ENCODE data around the gene EMP2.
A peak's percentile ranks its signal among the peaks of the same experiment; 100 is the strongest.

EMP2 gene

DNA sequence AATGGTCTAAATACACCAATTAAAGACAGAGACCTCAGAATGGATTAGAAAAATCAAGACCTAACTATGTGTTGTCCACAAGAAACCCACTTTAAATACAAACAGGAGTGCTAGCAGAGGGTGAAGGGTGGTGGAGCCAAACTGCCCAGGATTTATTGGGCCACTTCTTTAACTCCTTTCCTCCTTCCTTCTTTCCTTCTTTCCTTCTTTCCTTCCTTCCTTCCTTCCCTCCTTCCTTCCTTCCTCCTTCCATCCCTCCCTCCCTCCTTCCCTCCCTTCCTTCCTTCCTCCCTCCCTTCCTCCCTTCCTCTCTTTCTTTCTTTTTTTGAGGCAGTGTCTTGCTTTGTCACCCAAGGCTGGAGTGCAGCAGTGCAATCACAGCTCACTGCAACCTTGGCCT, 34.3 kb upstream of the EMP2 start:
- no peak for DNase-seq (ENCODE audit: low read depth)
- TF ChIP-seq, protein P1, sequence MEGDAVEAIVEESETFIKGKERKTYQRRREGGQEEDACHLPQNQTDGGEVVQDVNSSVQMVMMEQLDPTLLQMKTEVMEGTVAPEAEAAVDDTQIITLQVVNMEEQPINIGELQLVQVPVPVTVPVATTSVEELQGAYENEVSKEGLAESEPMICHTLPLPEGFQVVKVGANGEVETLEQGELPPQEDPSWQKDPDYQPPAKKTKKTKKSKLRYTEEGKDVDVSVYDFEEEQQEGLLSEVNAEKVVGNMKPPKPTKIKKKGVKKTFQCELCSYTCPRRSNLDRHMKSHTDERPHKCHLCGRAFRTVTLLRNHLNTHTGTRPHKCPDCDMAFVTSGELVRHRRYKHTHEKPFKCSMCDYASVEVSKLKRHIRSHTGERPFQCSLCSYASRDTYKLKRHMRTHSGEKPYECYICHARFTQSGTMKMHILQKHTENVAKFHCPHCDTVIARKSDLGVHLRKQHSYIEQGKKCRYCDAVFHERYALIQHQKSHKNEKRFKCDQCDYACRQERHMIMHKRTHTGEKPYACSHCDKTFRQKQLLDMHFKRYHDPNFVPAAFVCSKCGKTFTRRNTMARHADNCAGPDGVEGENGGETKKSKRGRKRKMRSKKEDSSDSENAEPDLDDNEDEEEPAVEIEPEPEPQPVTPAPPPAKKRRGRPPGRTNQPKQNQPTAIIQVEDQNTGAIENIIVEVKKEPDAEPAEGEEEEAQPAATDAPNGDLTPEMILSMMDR (conservative IDR thresholded peaks at IDR 0.05; ENCODE audit: low read depth, low read length): no peak
- H3K4me3 ChIP-seq (ENCODE audit: low read depth, low read length): no peak overlapping the region

DNA sequence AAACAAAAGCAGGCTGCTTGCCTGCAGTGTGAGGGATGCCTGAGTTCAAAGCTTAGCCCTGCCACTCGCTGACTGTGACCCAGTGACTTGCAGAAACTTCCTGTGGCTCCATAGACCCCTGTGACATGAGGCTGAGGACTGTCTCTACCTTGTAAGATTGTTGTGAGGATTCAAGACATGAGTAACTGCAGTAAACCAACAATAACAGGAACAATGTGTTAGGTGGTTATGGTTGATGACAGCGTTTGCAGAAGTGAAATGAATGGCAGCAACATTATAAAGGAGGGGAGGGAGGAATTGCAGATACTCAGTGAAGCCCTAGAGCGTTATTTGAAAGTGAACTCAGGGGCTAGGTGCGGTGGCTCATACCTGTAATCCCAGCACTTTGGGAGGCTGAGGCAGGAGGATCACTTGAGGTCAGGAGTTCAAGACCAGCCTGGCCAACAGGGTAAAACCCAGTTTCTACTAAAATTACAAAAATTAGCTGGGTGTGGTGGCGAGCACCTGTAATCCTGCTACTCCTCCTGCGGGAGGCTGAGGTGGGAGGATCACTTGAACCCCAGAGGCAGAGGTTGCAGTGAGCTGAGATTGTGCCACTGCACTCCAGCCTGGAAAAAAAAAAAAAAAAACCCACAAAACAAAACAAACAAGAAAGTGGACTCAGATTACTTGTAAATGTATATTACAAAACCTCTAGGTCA, 33.5 kb upstream of the EMP2 start:
- DNase-seq (ENCODE audit: low read depth): no peak
- TF ChIP-seq, protein P1 (conservative IDR thresholded peaks at IDR 0.05; ENCODE audit: low read depth, low read length): no peak
- H3K4me3 ChIP-seq (ENCODE audit: low read depth, low read length): no peak overlapping the region

- TF ChIP-seq, protein P1 (conservative IDR thresholded peaks at IDR 0.05; ENCODE audit: low read depth, low read length): no peak
- H3K4me3 ChIP-seq (ENCODE audit: low read depth, low read length): no peak overlapping the region
- DNase-seq (ENCODE audit: low read depth): no peak
Observed at GRCh38 chr16:10612649-10613179, 32.3 kb upstream of the EMP2 start.

GRCh38 chr16:10611825-10612342, 31.5 kb upstream of the EMP2 start:
- no peak overlapping the region for H3K4me3 ChIP-seq (ENCODE audit: low read depth, low read length)
- DNase-seq (ENCODE audit: low read depth): no peak
- TF ChIP-seq, protein P1 (conservative IDR thresholded peaks at IDR 0.05; ENCODE audit: low read depth, low read length): no peak

GRCh38 chr16:10610499-10611184, 30.2 kb upstream of the EMP2 start:
- TF ChIP-seq, protein P1 (conservative IDR thresholded peaks at IDR 0.05; ENCODE audit: low read depth, low read length): no peak
- H3K4me3 ChIP-seq (ENCODE audit: low read depth, low read length): no peak overlapping the region
- no peak for DNase-seq (ENCODE audit: low read depth)

- H3K4me3 ChIP-seq (ENCODE audit: low read depth, low read length): no peak overlapping the region
- TF ChIP-seq, protein P1 (conservative IDR thresholded peaks at IDR 0.05; ENCODE audit: low read depth, low read length): no peak
- DNase-seq (ENCODE audit: low read depth): peak; percentile 68
Observed at GRCh38 chr16:10609402-10609774, 29.0 kb upstream of the EMP2 start.

Measured in choroid plexus epithelial cell (primary cell).